NCI-H1105 (cell line): ENCODE data around the gene TBC1D2.
"Not testable (repeated sequence)": the region's sequence is repeated elsewhere in the genome, so short reads cannot be mapped to it uniquely, and the experiment has no call there.

Experiments used
- DNase-seq: peaks from one replicate; lab custom pipeline; 2025; lab: John Stamatoyannopoulos, UW

The TBC1D2 gene

DNA sequence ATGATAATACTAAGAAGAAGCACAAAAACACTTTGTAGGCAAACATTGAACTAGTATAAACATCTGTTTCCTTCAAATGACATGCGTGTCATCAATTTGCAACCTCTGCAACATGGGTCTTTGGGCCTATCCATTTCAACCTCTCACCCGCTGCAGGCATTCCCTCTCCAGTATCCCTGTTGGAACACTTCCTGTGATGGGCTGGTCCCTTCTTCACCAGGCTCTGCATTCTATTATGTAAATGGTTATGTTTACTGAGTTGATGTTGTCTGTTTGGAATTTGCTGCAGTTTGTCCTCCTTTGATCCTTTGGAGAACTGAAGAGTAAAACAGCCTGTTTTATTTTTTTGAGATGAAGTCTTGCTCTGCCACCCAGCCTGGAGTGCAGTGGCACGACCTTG, 16.6 kb upstream of the TBC1D2 start:
- no peak for DNase-seq

DNA sequence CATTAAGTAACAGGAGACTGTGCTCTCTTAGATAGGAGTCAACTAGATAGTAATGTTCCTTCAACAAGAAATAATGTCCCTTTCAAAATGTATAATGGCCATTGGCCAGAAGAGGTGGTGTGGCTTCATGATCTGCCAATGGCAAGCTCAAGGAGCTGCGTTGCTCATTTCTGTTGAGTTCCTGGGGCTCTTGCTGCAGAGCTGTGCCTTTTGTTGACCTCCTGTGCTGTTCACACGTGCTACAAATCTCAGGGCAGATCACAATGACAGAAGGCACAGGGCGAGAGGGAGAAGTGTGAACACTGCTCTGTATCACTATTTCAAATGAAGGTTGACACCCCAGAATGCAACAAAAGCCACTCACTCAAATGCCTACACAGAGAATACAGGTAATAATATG, 16.0 kb upstream of the TBC1D2 start:
- no peak for DNase-seq

DNA sequence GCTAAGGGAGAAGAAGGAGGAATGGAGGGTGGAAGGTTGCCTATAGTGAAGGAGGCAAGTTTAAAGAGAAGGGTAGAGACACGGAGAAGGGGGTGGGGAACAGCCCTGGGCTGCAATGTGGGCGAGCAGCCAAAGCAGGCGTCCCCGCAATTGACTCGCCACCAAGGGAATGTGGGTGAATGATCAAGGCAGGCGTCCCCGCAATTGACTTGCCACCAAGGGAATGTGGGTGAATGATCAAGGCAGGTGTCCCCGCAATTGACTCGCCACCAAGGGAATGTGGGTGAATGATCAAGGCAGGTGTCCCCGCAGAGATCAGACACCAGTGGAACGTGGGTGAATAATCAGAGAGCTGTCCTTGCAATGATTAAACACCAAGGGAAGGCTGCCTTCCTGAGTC, 14.8 kb upstream of the TBC1D2 start:
- DNase-seq, result not testable (repeated sequence)

DNA sequence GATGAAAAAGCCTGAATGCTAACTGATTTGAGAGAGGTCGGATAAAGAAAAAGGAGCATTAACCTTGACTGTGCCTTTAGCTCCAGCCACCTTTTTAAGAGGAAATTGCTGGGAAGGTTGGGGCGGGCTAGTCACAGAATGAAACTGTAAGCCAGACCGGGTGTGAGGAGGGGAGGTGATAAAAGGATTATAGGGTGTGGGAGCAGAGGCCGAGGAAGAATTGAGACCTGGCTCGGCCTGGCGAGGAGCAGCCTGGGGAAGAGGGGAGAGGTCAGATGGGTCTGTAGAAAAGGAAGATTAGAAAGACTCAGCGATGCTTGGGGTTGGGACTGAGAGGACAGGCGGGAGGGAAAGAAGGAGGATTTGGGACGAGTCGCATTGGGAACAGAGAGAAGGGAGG, 14.2 kb upstream of the TBC1D2 start:
- not testable (repeated sequence) for DNase-seq

DNA sequence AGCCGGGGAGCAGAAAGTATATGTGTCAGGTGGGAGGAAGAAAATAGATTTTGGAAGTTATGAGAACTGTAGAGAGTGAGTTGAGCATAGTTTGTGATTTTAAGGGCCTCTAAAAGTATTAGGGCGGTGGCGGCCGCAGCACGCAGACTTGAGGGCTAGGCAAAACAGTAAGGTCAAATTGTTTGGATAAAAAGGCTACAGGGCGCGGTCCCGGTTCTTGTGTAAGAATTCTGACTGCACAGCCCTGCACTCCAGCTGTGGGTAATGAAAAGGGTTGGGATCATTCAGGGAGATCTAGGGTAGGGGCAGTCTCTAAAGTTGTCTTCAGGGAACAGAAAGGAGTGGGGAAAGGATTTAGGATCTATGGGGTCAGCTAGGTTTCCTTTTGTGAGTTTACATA, 12.1 kb upstream of the TBC1D2 start:
- DNase-seq, result not testable (repeated sequence)

DNA sequence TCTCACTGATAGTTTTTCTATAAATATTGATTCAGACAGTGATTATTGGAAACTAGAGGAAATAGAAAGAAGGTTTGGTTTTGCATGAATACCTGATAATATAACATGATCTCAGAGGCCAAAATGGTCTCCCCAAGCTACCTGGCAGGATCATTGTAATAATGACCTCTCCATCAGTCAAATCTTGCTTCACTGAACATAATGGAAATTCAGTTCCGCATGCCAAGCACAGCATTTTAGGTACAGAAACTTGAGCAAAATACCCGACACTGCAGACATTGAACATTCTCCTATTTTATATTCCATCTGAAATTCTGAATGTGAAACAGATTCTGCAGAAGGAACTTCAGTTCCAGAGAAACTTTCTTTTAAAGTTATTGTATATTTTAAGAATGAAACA, 9.1 kb upstream of the TBC1D2 start:
- no peak for DNase-seq

DNA sequence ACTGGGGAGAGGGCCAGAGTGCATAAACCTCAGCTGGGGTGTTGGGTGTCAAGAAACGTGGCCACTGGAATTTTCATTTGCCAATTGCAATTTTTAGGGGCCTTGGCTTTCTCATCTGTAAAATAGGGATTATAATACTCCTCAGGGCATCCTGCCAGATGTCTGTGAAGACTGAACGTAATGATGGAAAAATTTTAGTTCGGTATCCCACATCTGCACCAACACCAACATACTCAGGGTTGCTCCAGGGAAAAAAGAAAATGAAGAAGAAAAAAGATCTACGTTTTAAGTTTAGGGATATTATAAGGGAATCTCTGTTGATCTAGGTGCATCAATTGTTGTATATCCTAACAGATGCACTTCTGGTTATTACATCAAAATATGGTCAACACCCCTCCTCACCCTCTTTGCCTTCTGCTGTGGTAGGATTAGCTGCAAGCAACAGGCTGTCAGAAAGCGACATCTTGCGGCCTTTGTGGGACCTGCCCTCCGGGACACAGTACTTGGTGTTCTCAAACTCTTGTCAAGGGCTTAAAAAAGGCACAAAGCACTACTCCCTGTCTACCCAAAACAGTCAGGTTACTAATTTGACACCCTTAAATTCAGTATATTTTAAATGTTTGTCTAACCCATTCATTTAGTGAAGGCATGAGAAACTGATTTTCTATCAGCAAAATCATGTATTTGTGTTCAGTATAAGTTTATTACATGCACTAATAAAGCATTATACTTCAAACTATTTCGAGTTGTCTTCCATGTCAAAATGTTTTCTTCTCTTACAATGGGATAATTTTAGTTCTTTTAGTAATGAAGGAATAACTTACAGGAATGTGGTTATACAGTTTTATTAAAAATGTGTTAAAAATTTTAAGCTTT, 8.3 kb upstream of the TBC1D2 start:
- peak; percentile 37 for DNase-seq

DNA sequence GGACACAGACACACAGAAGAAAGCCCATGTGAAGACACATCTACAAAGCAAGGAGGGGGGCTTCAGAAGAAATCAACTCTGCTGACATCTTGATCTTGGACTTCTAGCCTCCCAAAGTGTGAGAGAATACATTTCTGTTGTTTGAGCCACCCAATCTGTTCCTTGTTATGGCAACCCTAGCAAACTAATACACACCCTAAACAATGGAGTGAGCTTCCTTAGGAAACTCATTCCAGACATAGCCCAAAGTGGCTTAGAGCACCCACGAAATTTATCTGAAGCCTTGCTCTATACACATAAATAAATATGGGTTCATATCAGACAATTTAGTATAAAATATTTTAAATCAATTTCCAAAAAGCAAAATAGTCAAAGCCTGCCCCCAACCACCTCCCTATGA, 7.6 kb upstream of the TBC1D2 start:
- DNase-seq, result no peak

DNA sequence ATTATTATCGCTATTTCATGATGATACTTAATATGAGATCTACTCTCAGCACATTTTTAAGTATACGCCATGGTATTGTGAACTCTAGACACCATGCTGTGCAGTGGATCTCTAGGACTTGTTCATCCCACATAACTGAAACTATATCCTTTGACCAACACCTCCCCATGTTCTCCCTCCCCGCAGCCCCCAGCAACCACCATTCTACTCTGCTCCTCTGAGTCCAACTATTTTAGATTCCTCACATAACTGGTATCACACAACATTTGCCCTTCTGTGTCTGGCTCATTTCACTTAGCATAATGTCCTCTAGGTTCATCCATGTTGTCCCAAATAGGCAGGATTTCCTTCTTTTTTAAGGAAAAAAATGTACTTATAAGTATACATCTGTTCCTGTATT, 6.6 kb upstream of the TBC1D2 start:
- DNase-seq, result no peak

DNA sequence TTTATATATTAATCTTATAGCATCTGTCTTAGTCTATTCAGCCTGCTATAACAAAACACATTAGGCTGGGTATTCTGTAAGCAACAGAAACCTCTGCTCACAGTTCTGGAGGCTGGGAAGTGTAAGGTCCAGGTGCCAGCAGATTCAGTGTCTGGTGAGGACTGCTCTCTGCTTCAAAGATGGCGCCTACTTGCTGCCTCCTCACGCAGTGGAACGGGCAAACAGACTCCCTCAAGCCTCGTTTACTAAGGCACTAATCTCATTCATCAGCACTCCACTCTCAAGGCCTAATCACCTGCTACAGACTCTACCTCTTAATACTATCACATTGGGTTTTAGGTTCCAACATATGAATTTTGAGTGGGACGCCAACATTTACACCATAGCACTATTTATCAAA, 5.2 kb upstream of the TBC1D2 start:
- DNase-seq, result no peak

DNA sequence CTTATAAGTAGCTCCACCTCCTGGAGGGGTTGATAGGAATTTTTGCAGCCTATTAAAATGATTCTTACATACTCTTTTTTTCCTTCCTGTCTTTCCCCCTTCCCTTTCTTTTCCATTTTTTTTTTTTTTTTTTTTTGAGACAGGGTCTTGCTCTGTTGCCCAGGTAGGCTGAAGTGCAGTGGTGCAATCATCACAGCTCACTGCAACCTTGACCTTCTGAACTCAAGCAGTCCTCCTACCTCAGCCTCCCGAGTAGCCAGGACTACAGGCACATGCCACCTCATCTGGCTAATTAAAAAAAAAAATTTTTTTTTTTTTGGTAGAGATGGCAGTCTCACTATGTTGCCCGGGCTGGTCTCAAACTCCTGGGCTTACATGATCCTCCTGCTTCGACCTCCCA, 4.3 kb upstream of the TBC1D2 start:
- no peak for DNase-seq

DNA sequence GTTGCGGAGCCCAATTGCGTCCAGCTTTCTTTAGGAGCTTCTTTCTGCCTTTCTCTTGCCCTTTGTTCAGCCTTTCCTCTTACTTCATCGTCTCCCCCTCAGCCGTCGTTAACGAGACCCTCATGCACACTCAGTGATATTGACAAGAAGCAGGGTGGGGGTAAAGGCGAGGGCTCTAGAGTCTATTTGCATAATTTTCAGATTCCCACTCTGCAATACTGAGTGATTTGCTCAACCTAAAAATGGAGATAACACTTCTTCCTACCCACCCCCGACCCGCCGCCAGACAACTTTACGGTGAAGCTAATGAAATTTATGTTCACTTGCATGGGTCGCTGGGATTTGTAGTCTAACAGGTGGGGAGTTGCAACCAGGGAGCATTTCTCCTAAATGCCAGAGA, 1.3 kb upstream of the TBC1D2 start:
- DNase-seq, result no peak

DNA sequence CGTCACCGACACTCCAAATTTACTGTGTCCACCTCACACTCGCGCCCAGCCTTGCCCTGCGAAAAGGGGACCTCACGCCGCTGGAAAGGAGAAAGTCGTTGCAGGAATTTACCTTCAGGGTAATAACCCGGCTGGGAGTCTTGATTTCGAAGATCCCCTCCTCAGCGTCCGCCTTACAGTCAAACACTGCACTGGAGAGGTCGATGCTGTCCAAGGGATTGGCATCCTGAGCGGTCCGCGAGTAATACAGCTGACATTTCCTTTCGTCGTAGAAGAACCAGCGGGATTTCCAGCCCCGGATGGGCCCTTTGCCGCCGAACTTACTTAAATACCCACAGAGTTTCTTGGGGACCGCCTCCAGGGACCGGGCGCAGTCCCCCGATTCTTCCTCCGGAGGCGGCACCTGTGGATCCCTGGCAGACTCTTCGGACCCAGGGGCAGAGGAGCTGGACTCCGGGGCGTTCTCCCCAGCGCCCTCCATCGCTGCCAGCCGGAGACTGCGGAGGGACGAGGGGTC, 330 bp downstream of the TBC1D2 start:
- peak; percentile 15 for DNase-seq

DNA sequence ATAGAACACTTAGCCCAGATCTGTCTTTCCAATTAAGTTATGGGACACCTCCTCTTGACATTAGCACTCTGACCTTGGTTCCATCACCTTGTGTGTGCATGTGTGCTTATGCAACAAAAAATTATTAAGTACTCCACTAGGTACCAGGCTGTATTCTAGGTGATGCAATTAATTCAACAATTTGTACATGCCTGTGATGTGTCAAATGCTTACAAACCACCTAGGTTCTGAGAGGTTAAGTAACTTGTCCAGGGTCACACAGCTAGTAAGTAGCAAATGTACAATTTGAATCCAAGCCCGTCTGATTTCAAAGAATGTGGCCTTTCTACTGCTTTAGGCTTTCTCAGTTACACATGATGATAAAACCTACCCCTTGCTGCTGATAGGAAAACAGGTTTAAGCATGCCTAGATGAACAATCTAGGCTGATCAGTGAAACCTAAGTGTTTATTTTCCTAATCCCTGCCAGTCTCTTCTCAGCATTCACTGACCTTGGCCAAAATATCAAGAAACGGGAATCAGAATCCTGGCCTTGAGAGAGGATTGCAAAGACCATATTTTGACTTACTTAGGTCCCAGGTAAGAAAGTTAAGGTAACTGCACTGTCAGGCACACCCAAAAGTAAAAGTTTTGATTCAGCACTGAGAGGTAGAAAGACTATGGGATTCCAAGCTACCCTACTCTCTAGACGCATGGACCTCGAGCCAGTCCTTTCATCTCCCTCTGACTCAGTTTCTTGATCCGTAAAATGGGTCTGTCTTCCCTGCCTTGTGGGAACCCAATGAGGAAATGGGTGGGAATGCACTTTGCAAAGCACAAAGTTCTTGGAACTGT, 1.0 kb downstream of the TBC1D2 start:
- no peak for DNase-seq

DNA sequence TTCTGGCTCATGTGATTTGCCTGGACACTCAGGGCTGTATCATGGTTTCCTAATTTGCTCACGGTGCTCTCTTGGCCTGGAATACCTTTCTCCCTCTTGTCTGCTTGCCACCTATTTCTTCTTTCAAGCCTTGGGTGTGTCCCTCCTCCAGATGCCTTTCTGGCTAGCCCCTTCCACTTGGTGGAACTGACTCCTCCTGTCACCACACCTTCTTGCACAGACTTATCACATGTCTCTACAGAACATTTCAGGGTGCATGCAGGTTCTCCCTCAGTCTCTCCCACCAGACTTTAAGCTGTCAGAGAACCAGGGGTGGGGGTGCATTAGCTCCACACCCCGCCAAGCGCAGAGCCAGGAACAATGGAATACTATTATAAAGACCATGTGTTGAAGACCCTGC, 1.9 kb downstream of the TBC1D2 start:
- DNase-seq, result no peak

DNA sequence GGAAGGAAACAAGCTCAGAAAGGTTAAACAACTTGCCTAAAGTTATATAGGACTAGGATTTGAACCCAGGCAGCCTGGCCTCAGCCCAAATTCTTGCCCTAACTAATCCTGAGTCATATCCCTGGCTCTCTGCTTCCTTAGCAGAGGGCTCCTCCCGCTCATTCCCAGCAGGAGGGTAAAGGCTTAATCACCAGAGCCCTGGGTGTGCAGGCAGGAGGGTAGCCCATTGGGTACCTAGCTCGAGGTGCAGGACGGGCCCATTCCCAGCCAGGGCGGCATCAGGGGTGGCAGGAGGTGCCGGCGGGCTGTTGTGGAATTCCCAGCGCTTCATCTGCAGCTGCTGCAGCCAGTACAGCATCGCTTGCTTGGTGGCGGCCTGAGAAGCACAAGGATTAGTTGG, 3.9 kb downstream of the TBC1D2 start:
- no peak for DNase-seq

DNA sequence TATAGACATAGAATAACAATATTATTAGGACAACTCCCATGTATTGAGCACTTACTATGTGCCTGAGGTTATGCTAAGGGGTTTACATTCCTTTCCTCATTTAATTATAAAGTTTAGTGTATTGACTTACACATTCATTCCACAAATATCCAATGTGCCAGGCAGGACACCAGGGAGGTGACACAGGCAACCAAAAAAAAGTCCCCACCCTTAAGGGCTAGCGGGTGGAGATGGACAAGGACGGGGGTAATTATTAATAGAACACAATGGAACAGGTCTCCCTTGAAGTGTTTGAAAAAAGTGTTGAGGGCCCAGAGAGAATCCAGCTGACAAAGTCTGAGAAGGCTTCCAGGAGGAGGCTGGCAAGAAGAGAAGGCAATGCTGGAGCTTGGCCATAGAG, 5.7 kb downstream of the TBC1D2 start:
- no peak for DNase-seq

DNA sequence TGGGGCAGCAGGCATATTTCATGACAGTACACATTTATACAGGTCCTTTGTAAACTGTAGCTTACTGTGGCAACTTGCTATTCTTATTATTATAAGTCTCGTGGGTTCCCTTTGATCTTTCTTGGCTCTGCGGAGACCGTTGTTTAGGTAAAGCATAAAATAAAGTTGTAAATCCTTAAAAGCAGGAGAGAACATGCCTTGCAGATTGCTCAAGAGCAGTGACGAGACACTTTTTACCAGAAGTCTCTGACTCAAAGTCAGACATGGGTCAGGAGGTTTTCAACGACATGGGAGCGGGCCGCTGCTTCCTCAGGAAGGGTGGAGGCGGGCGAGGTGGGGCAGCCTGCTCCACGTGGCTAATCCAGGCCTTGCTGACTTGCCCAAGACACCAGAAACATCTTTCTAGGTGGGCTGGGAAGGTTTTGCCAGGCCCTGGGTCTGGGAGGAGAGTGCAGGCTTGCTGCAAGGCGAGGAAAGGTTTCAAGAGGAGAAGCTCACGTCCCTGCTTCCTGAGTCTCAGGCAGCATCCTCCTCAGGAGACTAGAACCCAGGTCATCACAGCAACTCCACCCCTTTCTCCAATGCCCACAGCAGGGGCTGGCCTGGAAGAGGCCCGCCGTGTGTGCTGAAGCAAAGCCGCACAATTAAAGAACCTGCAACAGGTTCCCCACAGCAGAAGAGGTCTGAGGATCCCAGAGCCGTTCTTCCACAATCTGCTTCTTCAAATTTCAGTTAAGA, 6.5 kb downstream of the TBC1D2 start:
- DNase-seq, result no peak

DNA sequence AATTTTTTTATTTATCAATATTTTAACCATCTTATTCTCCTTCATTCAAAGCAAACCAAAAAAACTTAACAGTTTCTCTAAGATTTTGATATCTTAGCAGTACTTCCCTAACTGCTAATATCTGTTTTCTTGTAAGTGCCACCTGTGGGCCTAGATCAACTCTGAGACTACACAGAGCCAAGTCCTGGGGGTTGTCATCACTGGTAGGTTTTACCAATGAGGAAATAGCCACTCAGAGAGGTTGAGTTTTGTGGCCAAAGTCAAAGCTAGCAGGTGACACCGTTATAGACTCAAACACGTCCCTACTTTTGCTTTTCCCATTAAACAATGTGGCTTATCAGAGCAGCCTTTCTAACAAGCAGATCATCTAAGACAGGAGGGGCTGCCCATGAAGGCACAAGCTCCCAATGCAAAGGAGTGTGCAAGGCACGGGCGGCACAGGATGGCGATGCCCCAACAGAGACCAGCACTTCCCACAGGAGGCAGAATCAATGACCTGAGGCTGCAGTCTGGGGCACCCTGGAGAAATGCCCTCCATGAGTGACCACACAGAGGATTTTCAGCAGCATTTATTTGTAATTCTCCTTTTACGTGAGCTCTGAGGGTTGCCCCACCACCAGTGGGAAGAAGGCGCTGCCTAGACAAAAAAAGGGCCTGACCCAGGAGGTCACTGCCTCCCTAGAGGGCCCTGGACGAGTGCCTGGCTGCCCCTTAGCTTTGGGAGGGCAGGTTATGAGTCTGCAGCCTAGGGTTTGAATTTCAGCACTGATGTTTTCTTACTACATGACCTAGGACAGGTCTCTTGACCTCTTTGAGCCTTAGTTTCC, 7.4 kb downstream of the TBC1D2 start:
- no peak for DNase-seq

DNA sequence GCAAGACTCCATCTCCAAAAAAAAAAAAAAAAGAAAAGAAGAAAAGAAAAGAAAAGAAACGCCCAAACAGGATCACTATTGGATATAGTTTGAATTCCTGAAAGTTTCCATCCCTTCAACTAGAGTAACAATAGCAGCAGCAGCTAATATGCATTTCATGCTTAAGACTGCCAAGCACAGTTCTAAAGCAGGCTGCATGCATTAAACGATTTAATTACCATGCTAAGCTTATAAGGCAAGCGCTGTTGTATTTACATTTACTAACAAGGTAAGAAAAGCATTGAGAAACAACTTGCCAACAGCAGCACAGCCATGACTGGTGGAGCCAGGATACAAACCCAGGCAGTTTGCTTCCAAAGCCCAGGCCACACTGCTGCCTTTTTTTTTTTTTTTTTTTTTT, 13.0 kb downstream of the TBC1D2 start:
- no peak for DNase-seq
